IMR-90 (cell line): ENCODE data around the gene KLHL17. TPM values are rescaled to one million over a fixed set of nuclear protein-coding genes. Genes with fewer than 3 reads are reported as not detected.

Source experiments
- ATAC-seq: fragments of 200-7000 bp; cut with Tn5 transposase; 2 replicates; pipeline ENCODE4 v1.9.1; 2020; ENCODE audit warnings: low read depth, mild to moderate bottlenecking, moderate library complexity
- BruUV-seq: library from RNA; stranded (reverse); fragments of 400-500 nt; replicated peaks from 2 replicates; lab custom pipeline; 2021; lab: Mats Ljungman, UMichigan
- CTCF ChIA-PET: fragments of 300-600 bp; formaldehyde crosslinking; extraction: SDS; loops from one replicate; lab custom pipeline; 2021; ENCODE audit warnings: antibody characterized with exemption; lab: Yijun Ruan, JAX
- POLR2A ChIA-PET: fragments of 300-600 bp; sonication (Branson Sonifier 250); formaldehyde crosslinking; loops from one replicate; lab custom pipeline; 2022; ENCODE audit warnings: antibody characterized with exemption; ENCODE audit not compliant: unreplicated experiment; lab: Charles Lee
- DNase-seq: peaks from one replicate; pipeline ENCODE4 v3.0.0; 2013
- H2AFZ ChIP-seq: replicated peaks from 2 replicates; pipeline ENCODE3; 2013; ENCODE audit warnings: low read length, mild to moderate bottlenecking; ENCODE audit not compliant: poor library complexity
- H2AK5ac ChIP-seq: 2 replicates; pipeline ENCODE4 v1.6.1; 2013; ENCODE audit warnings: low read depth, low read length, inconsistent platforms
- H2AK9ac ChIP-seq: replicated peaks from 2 replicates; pipeline ENCODE3; 2013; ENCODE audit warnings: mild to moderate bottlenecking, low read depth, low read length, moderate library complexity; ENCODE audit not compliant: poor library complexity
- H2BK120ac ChIP-seq: 2 replicates; pipeline ENCODE4 v1.6.1; 2013; ENCODE audit warnings: low read depth, low read length, inconsistent platforms
- H2BK15ac ChIP-seq: 3 replicates; pipeline ENCODE4 v1.6.1; 2013; ENCODE audit warnings: low read depth, low read length, inconsistent platforms
- H2BK20ac ChIP-seq: 2 replicates; pipeline ENCODE4 v1.6.1; 2013; ENCODE audit warnings: low read depth, mild to moderate bottlenecking, inconsistent platforms, low read length, moderate library complexity
- H2BK5ac ChIP-seq: 2 replicates; pipeline ENCODE4 v1.6.1; 2013; ENCODE audit warnings: mild to moderate bottlenecking, low read depth, low read length, inconsistent platforms; ENCODE audit not compliant: poor library complexity, severe bottlenecking
- H3K14ac ChIP-seq: replicated peaks from 2 replicates; pipeline ENCODE4 v1.6.1; 2013; ENCODE audit warnings: low read depth, low read length, inconsistent platforms
- H3K18ac ChIP-seq: 2 replicates; pipeline ENCODE4 v1.6.1; 2013; ENCODE audit warnings: low read depth, low read length, control low read depth
- H3K23ac ChIP-seq: 2 replicates; pipeline ENCODE4 v1.6.1; 2013; ENCODE audit warnings: low read depth, low read length, inconsistent platforms
- H3K27ac ChIP-seq: 2 replicates; pipeline ENCODE4 v1.5.1; 2013; ENCODE audit warnings: mild to moderate bottlenecking, control low read depth, low read length; ENCODE audit not compliant: insufficient read depth
- H3K27me3 ChIP-seq: 2 replicates; pipeline ENCODE4 v1.6.1; 2013; ENCODE audit warnings: low read length; ENCODE audit not compliant: control insufficient read depth, insufficient read depth
- H3K36me3 ChIP-seq: 2 replicates; pipeline ENCODE4 v1.6.1; 2013; ENCODE audit warnings: low read length, mixed read lengths; ENCODE audit not compliant: control insufficient read depth, insufficient read depth
- H3K4ac ChIP-seq: 2 replicates; pipeline ENCODE4 v1.6.1; 2013; ENCODE audit warnings: low read depth, low read length, inconsistent platforms
- H3K4me1 ChIP-seq: 2 replicates; pipeline ENCODE4 v1.6.1; 2013; ENCODE audit warnings: low read length, mixed read lengths; ENCODE audit not compliant: control insufficient read depth, insufficient read depth
- H3K4me2 ChIP-seq: 2 replicates; pipeline ENCODE4 v1.6.1; 2013; ENCODE audit warnings: low read depth, mild to moderate bottlenecking, control low read depth, low read length, moderate library complexity
- H3K4me3 ChIP-seq: 2 replicates; pipeline ENCODE4 v1.5.1; 2013; ENCODE audit warnings: low read depth, mild to moderate bottlenecking, control low read depth, low read length, moderate library complexity; ENCODE audit not compliant: insufficient read depth
- H3K56ac ChIP-seq: 2 replicates; pipeline ENCODE4 v1.6.1; 2013; ENCODE audit warnings: low read length, inconsistent platforms; ENCODE audit not compliant: insufficient read depth; ENCODE audit errors: extremely low read depth
- H3K79me1 ChIP-seq, 2 experiments: 2 replicates each; pipeline ENCODE4 v1.6.1; 2013; ENCODE audit warnings: low read length in 2 of 2, inconsistent platforms in 1 of 2, low read depth in 1 of 2
- H3K9ac ChIP-seq: 2 replicates; pipeline ENCODE4 v1.6.1; 2013; ENCODE audit warnings: low read depth, low read length, control low read depth
- H3K9me1 ChIP-seq: 2 replicates; pipeline ENCODE4 v1.6.1; 2013; ENCODE audit warnings: low read length, inconsistent platforms; ENCODE audit not compliant: insufficient read depth
- H3K9me3 ChIP-seq: 2 replicates; pipeline ENCODE4 v1.6.1; 2013; ENCODE audit warnings: low read length; ENCODE audit not compliant: control insufficient read depth, insufficient read depth
- H4K20me1 ChIP-seq: 2 replicates; pipeline ENCODE4 v1.6.1; 2013; ENCODE audit warnings: low read length, inconsistent platforms; ENCODE audit not compliant: insufficient read depth
- H4K5ac ChIP-seq: 2 replicates; pipeline ENCODE4 v1.6.1; 2013; ENCODE audit warnings: mild to moderate bottlenecking, low read depth, low read length, control low read depth
- H4K8ac ChIP-seq, 2 experiments: 2 replicates each; pipeline ENCODE4 v1.6.1; 2013; ENCODE audit warnings: low read depth in 2 of 2, low read length in 2 of 2, control low read depth in 1 of 2, inconsistent platforms in 1 of 2
- H4K91ac ChIP-seq: 2 replicates; pipeline ENCODE4 v1.6.1; 2013; ENCODE audit warnings: low read depth, low read length, inconsistent platforms; ENCODE audit not compliant: insufficient read depth
- BHLHE40 ChIP-seq: fragments of 150-350 bp; IDR thresholded peaks from 2 replicates; pipeline ENCODE4 v1.6.1; 2016; ENCODE audit warnings: mild to moderate bottlenecking, low read depth, low read length
- CHD1 ChIP-seq: IDR thresholded peaks from 2 replicates; pipeline ENCODE4 v1.6.1; 2012; ENCODE audit warnings: low read depth, low read length, improper control_type of control experiment
- CTCF ChIP-seq: conservative IDR thresholded peaks from 2 replicates; pipeline ENCODE4 v1.5.1; 2012; ENCODE audit warnings: mild to moderate bottlenecking, low read depth, low read length, improper control_type of control experiment
- ELK1 ChIP-seq: fragments of 150-350 bp; IDR thresholded peaks from 2 replicates; pipeline ENCODE4 v1.6.1; 2016; ENCODE audit warnings: low read depth, mild to moderate bottlenecking, low read length, moderate library complexity, borderline replicate concordance
- FOS ChIP-seq: fragments of 150-350 bp; IDR thresholded peaks from 2 replicates; pipeline ENCODE4 v1.6.1; 2016; ENCODE audit warnings: low read depth, low read length
- MAFK ChIP-seq: IDR thresholded peaks from 2 replicates; pipeline ENCODE4 v1.6.1; 2012; ENCODE audit warnings: low read depth, low read length, improper control_type of control experiment
- MAZ ChIP-seq: IDR thresholded peaks from 2 replicates; pipeline ENCODE4 v1.6.1; 2012; ENCODE audit warnings: low read depth, mild to moderate bottlenecking, low read length, improper control_type of control experiment, moderate library complexity, borderline replicate concordance
- MXI1 ChIP-seq: IDR thresholded peaks from 2 replicates; pipeline ENCODE4 v1.6.1; 2012; ENCODE audit warnings: low read depth, mild to moderate bottlenecking, low read length, moderate library complexity, borderline replicate concordance
- NFE2L2 ChIP-seq: fragments of 150-350 bp; IDR thresholded peaks from 2 replicates; pipeline ENCODE4 v1.6.1; 2016; ENCODE audit warnings: low read depth, mild to moderate bottlenecking, low read length
- POLR2A ChIP-seq: IDR thresholded peaks from 2 replicates; pipeline ENCODE4 v1.6.1; 2012; ENCODE audit warnings: mild to moderate bottlenecking, low read depth, low read length
- RAD21 ChIP-seq: IDR thresholded peaks from 2 replicates; pipeline ENCODE4 v1.6.1; 2012; ENCODE audit warnings: low read length, improper control_type of control experiment
- RCOR1 ChIP-seq: IDR thresholded peaks from 2 replicates; pipeline ENCODE4 v1.6.1; 2012; ENCODE audit warnings: mild to moderate bottlenecking, low read length, improper control_type of control experiment; ENCODE audit not compliant: insufficient replicate concordance
- RFX5 ChIP-seq: IDR thresholded peaks from 2 replicates; pipeline ENCODE4 v1.8.0; 2012; ENCODE audit warnings: low read depth, mild to moderate bottlenecking, low read length, moderate library complexity
- SMC3 ChIP-seq: fragments of 150-350 bp; IDR thresholded peaks from 2 replicates; pipeline ENCODE4 v1.6.1; 2016; ENCODE audit warnings: low read depth, mild to moderate bottlenecking, antibody characterized with exemption, low read length, moderate library complexity
- USF2 ChIP-seq: fragments of 150-350 bp; IDR thresholded peaks from 2 replicates; pipeline ENCODE4 v1.6.1; 2017; ENCODE audit warnings: mild to moderate bottlenecking, antibody characterized with exemption, low read length, low read depth
- WGBS, 2 experiments: methylation state at CpG; one replicate each; pipeline versions ENCODE4 v1.1.5 to v1.1.7; 2013; ENCODE audit warnings: missing lambda C conversion rate in 2 of 2; ENCODE audit not compliant: insufficient read length in 1 of 2; ENCODE audit errors: extremely low coverage in 2 of 2; 5-methylcytosine and 5-hydroxymethylcytosine counted together
- dilution Hi-C: fragments of 300-500 bp; cut with HindIII; formaldehyde crosslinking; loops from one replicate; pipeline ENCODE4 v1.14.3; 2018; ENCODE audit warnings: low sequenced_read_pairs; ENCODE audit not compliant: unreplicated experiment
- in situ Hi-C: fragments of 300-500 bp; cut with MboI; formaldehyde crosslinking; loops from 3 replicates; pipeline ENCODE4 v1.14.3; 2019; ENCODE audit warnings: low sequenced_read_pairs, inconsistent platforms, mixed read lengths
- intact Hi-C: fragments of 100-400 bp; cut with micrococcal nuclease; formaldehyde crosslinking; loops from 2 replicates; pipeline ENCODE4 v1.10.0; 2022
- polyA plus RNA-seq, 3 experiments: library from polyadenylated mRNA; depleted of rRNA; stranded (reverse); fragments of >200 nt; gene quantifications; 2 replicates each; pipeline ENCODE4 v1.2.3, GENCODE V29; 2012; ENCODE audit warnings: low replicate concordance in 1 of 3
- total RNA-seq: library from RNA; depleted of rRNA; stranded (reverse); fragments of >200 nt; gene quantifications from 2 replicates; pipeline ENCODE4 v1.2.3, GENCODE V29; 2012

KLHL17 gene
- total and polyA plus RNA-seq, 2 of the 4 experiments (the other 2 are of a cell fraction): 3.4 to 41.0 TPM

DNA sequence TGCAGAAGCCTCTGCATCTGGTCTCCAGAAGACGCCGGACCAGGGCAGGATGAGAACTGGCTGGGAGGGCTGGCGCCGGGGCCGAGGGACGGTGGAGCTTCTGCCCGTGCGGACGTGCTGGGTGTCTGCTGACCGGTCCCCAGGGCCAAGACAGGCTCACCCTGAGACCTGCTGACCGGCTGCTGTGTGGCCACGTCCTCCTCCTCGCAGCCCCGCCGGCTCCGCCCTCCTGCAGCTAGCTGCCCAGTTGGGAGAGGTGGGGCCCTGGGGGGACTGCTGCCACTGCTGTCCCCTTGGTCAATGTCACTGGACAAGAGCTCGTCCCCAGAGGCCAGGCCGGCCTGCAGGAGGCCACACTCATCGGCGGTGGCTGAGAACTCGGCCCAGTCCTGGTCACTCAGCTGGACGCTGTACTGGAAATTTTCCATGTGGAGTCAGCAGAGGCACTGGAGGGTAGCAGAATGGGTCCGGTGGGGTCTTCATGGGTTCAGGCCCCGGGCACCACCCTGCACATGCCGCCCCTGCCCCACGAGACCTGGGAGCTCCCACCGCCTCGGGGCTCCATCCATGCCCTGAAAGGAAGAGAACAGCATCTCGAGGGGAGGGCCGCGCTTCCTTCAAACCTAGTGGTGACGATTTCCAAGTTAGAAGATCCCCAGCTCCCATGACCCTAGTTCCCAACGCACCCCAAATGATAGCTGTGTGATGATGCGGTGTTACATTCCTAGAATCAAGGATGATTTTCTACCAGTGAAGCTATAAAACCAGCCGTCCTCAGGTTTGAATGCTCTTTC, 20.4 kb downstream of the KLHL17 start:
- Histone ChIP-seq H3K4me2 (no peak overlapping the region), H2BK120ac (no peak overlapping the region), H2AK9ac (no peak overlapping the region), H3K4ac (no peak overlapping the region), H3K18ac (no peak overlapping the region), H4K8ac (no peak overlapping the region), H3K27ac (no peak overlapping the region), H3K9ac (no peak overlapping the region), H2AFZ (no peak overlapping the region), H3K9me1 (no peaks in the 10 kb centered on the region), H2BK5ac (no peak overlapping the region), H3K9me3 (no peaks in the 10 kb centered on the region), H4K91ac (no peak overlapping the region), H3K4me3 (no peak overlapping the region), H2BK15ac (no peak overlapping the region), H2BK20ac (no peak overlapping the region), H3K36me3 (no peaks in the 10 kb centered on the region), H2AK5ac (no peak overlapping the region), H3K79me1 (no peaks in the 10 kb centered on the region), H3K4me1 (0 out of 2 replicates have a peak, but pooled peaks cover 2% of the 10 kb centered on the region), H3K56ac (no peak overlapping the region), H3K23ac (no peak overlapping the region), H3K14ac (no peak overlapping the region), H4K20me1 (no peaks in the 10 kb centered on the region; the same call in 1 of the 2 replicates), H4K5ac (no peak overlapping the region), H3K27me3 (peaks cover 5% of the 10 kb centered on the region; the same call in 1 of the 2 replicates)
- in situ Hi-C loops (no loop called here), dilution Hi-C loops (no loop called here), intact Hi-C loops (loop anchor here (5.0 kb wide), 1 partner anchor 252 kb away; the partner anchor contains the start of genes B3GALT6 and SDF4)
- ChIA-PET POLR2A (no interaction called here), CTCF (interaction anchor here (1.2 kb wide), 1 partner anchor 84 kb away, joined by 3 read pairs; no protein-coding TSS in a partner anchor)
- 59% methylated on average over 10 of the region's 35 CpGs; no CpG with 5 or more reads in 1 of the 2 experiments for WGBS, 2 experiments
- ATAC-seq (no peak), DNase-seq (no peak)
- no TSS peak for BruUV-seq
- TF ChIP-seq CHD1 (no peak), RCOR1 (no peak), CTCF (no peak), MXI1 (no peak), MAFK (no peak), FOS (no peak), RAD21 (no peak), POLR2A (no peak), ELK1 (no peak), NFE2L2 (no peak), BHLHE40 (no peak), USF2 (no peak), SMC3 (no peak), RFX5 (no peak), MAZ (no peak)
